HG02763 (cell line): ENCODE results near the gene NLRP3.

Experiments used
- ATAC-seq: cut with Tn5 transposase; IDR thresholded peaks from one replicate; pipeline ENCODE4 v1.9.1; 2021; ENCODE audit warnings: mild to moderate bottlenecking, moderate library complexity; ENCODE audit not compliant: unreplicated experiment

NLRP3 gene

GRCh38 chr1:247435759-247436147, 19.8 kb downstream of the NLRP3 start:
- ATAC-seq = no peak

- ATAC-seq = no peak
Observed at GRCh38 chr1:247437551-247438505, 21.9 kb downstream of the NLRP3 start.

- peak; percentile 99 for ATAC-seq
Observed at GRCh38 chr1:247440001-247440620, 24.1 kb downstream of the NLRP3 start.

- ATAC-seq = no peak
Observed at GRCh38 chr1:247441606-247442005, 25.6 kb downstream of the NLRP3 start.

GRCh38 chr1:247442164-247442563, 26.2 kb downstream of the NLRP3 start:
- ATAC-seq = no peak

- ATAC-seq = no peak
Observed at GRCh38 chr1:247443641-247444040, 27.7 kb downstream of the NLRP3 start.

- no peak for ATAC-seq
Observed at GRCh38 chr1:247444571-247444970, 28.6 kb downstream of the NLRP3 start.

GRCh38 chr1:247445526-247446356, 29.8 kb downstream of the NLRP3 start:
- no peak for ATAC-seq

GRCh38 chr1:247447162-247447909, 31.4 kb downstream of the NLRP3 start:
- no peak for ATAC-seq

GRCh38 chr1:247448107-247448791, 32.3 kb downstream of the NLRP3 start:
- ATAC-seq = no peak

GRCh38 chr1:247451388-247452010, 35.5 kb downstream of the NLRP3 start:
- ATAC-seq = no peak

- no peak for ATAC-seq
Observed at GRCh38 chr1:247452447-247453039, 36.6 kb downstream of the NLRP3 start.

GRCh38 chr1:247453245-247453644, 37.3 kb downstream of the NLRP3 start:
- no peak for ATAC-seq

- ATAC-seq = no peak
Observed at GRCh38 chr1:247453997-247454396, 38.0 kb downstream of the NLRP3 start.

GRCh38 chr1:247456021-247456420, 40.0 kb downstream of the NLRP3 start:
- ATAC-seq = no peak

- no peak for ATAC-seq
Observed at GRCh38 chr1:247456914-247457639, 41.1 kb downstream of the NLRP3 start.

GRCh38 chr1:247459507-247459906, 43.5 kb downstream of the NLRP3 start:
- ATAC-seq = no peak

- ATAC-seq = no peak
Observed at GRCh38 chr1:247465796-247466195, 49.8 kb downstream of the NLRP3 start.

- no peak for ATAC-seq
Observed at GRCh38 chr1:247467129-247467528, 51.2 kb downstream of the NLRP3 start.
